Activated CD4-positive, alpha-beta T cell treated with anti-CD3 and anti-CD28 coated beads, Interleukin-2, amount 50 U/mL, for 4 hours (primary cell): ENCODE measurements around the gene CTU1.

Experiments
- DNase-seq, 2 experiments: peaks; one replicate each; pipeline ENCODE4 v3.0.0-alpha.2; 2020

CTU1 gene

DNA sequence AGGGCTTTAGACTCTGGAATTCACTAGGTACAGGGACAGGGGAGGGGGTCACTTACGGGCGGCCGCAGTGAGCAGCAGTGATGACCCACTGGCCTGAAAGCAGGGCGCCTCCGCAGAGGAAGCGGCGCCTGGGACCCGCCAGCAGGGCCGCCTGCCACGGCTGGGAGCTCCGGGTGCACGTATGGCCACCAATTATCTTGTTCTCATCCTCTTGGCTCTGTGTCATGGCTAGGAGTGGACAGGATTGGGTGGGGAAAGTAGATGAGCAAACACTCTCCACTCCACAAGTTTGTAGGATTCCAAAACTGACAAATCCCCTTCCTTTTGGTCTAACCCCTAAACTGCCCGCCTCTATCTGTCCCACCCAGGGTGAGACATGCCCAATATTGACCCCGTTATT is 26.7 kb downstream of the CTU1 start:
- no peak for DNase-seq

DNA sequence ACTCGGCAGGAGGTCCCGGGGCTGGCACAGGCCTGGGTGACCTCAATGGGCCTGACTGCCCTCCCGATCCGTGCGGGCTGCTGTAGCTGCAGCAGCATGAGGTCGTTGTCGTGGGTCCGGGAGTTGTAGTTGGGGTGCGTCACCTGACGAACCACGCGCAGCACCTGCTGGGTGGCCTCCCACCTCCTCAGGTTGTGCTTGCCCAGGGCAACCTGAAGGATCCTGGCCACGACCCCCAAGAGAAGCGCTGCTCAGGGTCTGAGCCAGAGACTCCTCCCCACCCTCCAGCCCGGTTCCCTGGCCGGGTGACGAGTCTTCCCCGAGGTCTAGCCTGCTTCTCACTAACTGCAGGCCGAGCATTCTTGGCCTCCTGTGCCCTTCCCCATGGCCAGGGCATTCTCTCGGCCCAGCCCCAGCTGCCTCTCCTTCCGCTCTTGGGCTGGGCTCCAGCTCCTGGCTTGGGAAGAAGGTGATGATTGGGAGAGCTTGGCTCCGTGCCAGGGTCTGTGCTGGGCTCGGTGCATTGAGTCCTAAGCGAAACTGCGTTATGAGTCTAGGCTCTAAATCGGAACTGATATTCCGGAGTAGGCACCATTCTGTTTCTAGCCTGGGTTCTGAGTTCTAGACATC is 28.6 kb downstream of the CTU1 start:
- no peak for DNase-seq

- DNase-seq = no peak
Observed at GRCh38 chr19:51078731-51079130, 29.5 kb downstream of the CTU1 start.

GRCh38 chr19:51078104-51078503 is 30.1 kb downstream of the CTU1 start:
- DNase-seq = no peak

DNA sequence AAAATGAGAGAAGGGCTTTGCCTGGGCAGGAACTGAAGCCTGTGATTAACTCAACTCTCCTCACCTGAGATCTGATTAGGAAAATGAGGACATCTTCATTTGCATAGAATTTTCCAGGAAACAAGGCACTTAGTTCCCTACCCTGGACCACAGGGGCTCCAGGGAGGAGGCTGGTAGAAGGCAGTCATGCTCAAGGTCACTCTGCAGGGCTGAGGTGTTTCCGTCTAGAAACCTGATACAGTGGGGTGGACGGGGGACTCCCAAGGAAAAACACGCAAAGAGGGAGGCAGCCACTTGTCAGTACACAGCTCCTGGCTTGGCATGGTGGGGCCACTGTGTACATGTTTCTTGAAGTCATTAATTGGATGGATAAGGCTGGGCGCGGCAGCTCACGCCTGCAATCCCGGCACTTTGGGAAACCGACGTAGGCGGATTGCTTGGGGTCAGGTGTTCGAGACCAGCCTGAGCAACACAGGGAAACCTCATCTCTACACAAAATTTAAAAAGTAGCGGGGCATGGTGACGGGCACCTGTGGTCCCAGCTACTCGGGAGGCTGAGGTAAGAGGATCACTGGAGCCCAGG is 31.5 kb downstream of the CTU1 start:
- DNase-seq = no peak

DNA sequence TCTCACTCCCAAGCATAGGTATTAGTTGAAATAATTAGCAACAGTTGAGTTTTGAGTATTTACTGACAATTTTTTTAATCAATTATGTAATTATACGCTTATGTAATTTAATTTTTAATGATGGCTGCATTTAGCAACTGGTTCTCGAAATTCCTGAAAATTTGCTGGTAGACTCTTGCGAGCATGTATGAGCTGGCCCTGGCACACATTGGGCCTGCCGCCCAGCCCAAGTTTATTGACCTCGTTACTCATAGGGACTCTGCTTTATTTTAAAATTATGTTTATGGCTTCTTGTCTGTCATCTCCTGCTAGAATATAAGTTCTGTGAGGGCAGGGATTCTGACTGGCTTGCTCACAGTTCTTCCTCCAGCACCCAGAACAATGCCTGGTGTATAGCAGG is 32.2 kb downstream of the CTU1 start:
- DNase-seq = no peak

DNA sequence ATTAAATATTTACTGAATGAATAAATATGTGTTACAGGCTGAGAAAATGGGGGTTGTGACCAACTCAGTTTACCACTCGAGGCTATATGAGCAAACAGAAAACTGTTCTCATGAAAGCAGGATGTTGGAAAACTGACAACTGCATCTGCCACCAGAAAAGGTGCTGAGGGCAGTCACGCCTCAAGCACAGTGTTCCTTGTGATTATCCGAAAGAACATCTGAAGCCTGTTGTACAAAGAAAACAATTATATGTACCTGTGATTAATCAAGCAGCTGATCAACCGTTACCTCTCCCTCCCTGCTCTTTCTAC is 37.2 kb downstream of the CTU1 start:
- DNase-seq = no peak

GRCh38 chr19:51070334-51071094 is 37.7 kb downstream of the CTU1 start:
- DNase-seq = no peak

GRCh38 chr19:51066393-51067186 is 41.6 kb downstream of the CTU1 start:
- DNase-seq = no peak

- no peak for DNase-seq
Observed at GRCh38 chr19:51065221-51065960, 42.8 kb downstream of the CTU1 start.

- no peak for DNase-seq
Observed at GRCh38 chr19:51064534-51065220, 43.5 kb downstream of the CTU1 start, which contains the start of gene KLK13. TSS of gene KLK13 (minus strand) at chr19:51065092. CDS start at chr19:51065067, 25 bp downstream.

- DNase-seq = no peak
Observed at GRCh38 chr19:51063664-51064063, 44.5 kb downstream of the CTU1 start.

DNA sequence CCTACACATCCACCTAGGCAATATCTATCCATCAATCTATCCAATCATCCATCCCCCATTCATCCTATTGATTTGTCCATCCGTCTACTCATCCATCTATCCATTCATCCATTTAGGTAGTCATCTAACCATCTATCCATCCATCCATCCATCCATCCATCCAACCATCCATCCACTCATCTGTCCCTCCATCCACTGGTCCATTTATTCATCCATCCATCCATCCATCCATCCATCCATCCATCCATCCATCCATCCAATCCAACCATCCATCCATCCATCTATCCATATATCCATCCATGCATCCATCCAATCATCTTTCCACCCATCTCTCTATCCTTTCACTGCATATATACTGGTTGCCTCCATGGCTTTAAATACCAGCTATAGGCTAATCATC is 47.2 kb downstream of the CTU1 start:
- DNase-seq = no peak

- no peak for DNase-seq
Observed at GRCh38 chr19:51060336-51060735, 47.9 kb downstream of the CTU1 start.

- no peak for DNase-seq
Observed at GRCh38 chr19:51059715-51060114, 48.5 kb downstream of the CTU1 start.

GRCh38 chr19:51055866-51056265 is 52.3 kb downstream of the CTU1 start:
- DNase-seq = no peak
